HG02938 (cell line): ENCODE results near the gene CD40.

Experiments
- ATAC-seq: cut with Tn5 transposase; IDR thresholded peaks from one replicate; pipeline ENCODE4 v1.9.1; 2021; ENCODE audit warnings: mild to moderate bottlenecking, moderate library complexity; ENCODE audit not compliant: unreplicated experiment

CD40 gene

DNA sequence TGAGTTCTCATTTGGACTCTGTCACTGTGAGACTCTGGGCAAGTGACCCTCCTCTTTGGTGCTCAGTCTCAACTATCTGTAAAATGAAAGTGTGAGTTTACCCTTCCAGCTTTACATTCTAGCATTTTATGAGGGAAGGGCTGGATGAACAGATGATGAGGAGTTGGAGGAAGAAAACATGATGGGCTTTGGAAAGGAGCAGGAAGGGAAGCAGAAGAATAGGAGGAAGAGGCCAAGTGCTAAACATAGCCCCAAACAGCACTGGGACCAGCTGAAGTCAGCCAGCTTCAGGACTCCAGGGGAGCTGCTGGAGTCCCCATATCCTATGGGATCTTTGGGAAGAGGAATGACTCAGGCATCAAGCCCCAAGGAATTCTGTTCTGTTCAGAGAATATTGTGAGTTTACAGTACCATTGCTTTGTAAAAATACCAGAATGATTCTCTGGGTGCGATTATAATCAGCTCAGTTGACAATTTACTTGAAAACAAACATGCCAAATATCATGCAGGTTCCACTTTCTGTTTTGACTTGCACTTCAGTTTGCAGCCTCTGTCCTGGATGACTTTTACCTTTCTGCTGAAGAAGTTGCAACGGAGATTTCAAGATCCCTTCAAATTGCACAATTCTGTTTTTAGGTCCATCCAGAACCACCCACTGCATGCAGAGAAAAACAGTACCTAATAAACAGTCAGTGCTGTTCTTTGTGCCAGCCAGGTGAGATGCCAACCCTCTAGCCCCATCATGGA lies 3.2 kb downstream of the CD40 start:
- no peak for ATAC-seq

DNA sequence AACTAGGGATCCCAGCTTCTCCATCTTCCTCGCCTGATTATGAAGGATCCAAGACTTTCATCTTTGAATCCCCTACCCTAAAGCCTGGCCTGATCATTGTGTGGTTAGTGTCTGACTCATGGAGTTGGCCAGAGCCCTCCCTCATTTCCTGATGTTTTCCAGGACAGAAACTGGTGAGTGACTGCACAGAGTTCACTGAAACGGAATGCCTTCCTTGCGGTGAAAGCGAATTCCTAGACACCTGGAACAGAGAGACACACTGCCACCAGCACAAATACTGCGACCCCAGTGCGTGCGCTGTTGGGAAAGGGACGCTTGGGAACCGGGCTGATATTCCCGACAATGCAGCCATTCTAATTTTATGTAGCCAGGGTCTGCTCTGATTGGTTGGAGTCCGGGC lies 4.0 kb downstream of the CD40 start:
- ATAC-seq = no peak

- ATAC-seq = no peak
These were observed 4.7 kb downstream of the CD40 start for GRCh38 chr20:46122516-46123481.

DNA sequence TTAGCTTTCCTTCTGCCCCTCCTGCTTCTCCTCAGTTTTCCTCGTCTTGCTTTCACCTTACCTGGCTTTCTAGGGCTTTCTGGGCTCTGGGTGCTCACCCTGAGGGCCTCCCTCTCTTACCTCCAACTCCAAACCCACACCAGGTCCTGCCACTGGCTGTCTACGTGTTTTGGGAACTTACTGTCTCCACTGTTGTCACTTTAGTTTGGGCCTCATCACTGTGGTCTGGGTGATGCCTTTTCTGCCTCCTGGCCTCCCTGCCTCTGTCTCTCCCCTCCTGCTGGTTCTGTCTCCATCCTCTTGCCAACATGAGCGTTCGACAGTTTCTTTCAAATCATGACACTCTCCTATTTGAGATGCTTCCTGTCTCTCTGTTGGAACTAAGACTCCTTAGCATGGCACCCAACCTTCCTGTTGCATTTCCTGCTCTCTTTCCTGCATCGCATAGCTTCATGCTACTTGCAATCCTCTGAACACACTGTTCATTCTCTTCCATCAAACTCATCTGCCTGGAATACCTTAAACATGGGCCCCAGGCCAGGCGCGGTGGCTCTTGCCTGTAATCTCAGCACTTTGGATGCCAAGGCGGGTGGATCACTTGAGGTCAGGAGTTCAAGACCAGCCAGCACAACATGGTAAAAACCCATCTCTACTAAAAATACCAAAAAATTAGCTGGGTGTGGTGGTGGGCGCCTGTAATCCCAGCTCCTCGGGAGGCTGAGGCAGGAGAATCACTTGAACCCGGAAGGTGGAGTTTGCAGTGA lies 5.5 kb downstream of the CD40 start:
- no peak for ATAC-seq

DNA sequence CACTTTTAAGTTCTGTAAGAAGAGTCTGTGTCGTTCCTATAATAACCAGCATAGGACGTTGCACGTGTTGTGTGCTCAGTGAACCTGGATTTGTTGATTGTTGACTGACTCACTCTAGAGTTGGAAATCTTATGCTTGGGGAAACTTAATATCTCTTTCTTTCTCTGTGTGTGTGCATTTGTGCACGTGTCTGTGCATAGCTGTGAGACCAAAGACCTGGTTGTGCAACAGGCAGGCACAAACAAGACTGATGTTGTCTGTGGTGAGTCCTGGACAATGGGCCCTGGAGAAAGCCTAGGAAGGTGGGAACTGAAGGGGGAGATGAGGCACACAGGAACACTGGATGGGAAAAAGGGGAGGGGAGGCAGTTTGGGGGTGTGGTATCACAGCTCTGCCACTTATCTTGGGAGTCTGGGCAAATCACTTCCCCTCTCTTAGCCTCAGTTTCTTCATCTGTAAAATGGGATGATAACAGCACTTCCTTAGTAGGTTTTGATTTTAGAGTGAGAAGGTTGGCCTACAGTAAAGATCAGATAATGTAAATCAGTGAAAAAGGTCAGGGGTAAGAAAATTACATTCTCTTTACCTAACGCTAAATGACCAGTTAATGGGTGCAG lies 8.4 kb downstream of the CD40 start:
- ATAC-seq = no peak

- ATAC-seq = no peak
These were observed 9.4 kb downstream of the CD40 start for GRCh38 chr20:46127396-46128010.

- no peak for ATAC-seq
These were observed 10.4 kb downstream of the CD40 start for GRCh38 chr20:46128310-46129151.

- no peak for ATAC-seq
These were observed 11.9 kb downstream of the CD40 start for GRCh38 chr20:46129955-46130481.

GRCh38 chr20:46130534-46130933 lies 12.4 kb downstream of the CD40 start:
- ATAC-seq = no peak

GRCh38 chr20:46131396-46131795 lies 13.3 kb downstream of the CD40 start:
- no peak for ATAC-seq

GRCh38 chr20:46132705-46133120 lies 14.6 kb downstream of the CD40 start:
- no peak for ATAC-seq

GRCh38 chr20:46133886-46134654 lies 16.0 kb downstream of the CD40 start:
- ATAC-seq = no peak

GRCh38 chr20:46134716-46135115 lies 16.6 kb downstream of the CD40 start:
- no peak for ATAC-seq

DNA sequence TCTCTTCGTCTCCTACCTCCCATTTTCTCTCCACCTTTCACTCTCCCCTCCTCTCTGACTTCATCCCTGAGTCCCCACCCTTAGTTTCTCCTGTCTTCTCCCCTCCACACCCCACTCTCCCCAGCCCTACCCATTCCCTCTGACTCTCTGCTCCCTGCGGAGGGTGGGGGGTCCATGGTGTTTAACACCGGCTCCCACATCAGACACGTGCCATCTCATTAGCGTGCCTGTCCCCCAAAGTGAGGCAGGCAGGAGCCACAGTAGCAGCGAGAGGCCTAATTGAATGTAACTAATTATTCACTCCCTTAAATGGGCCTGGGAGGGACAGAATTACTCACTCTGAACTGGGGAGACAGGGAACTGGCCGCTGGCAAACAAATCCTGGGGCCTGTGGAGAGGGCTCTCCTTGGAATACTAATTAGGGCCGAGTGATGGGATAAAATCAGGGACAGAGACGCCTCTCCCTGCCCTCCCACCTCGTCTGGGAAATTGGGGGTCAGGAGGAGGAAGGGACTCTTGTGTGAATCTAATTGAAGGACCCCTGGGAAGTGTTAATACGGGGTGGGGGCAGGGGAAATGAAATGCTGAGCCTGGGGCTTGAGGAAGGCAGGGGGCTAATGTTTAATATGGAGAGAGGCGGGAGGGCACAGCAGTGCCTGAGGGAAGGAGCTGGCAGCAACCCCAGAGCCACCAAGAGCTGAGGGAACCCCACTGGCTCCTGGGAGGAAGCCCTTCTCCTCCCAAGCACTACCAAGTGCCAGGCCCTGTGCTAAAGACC lies 17.9 kb downstream of the CD40 start:
- no peak for ATAC-seq

GRCh38 chr20:46137816-46138215 lies 19.7 kb downstream of the CD40 start:
- ATAC-seq = no peak

- ATAC-seq = no peak
These were observed 21.3 kb downstream of the CD40 start for GRCh38 chr20:46139266-46139889.

- ATAC-seq = no peak
These were observed 21.9 kb downstream of the CD40 start for GRCh38 chr20:46139908-46140482.
